ENCODE data around the gene ABHD15. TPM values are rescaled to one million over a fixed set of nuclear protein-coding genes. Genes with fewer than 3 reads are reported as not detected.

ABHD15 gene
- total and polyA plus RNA-seq, 2 donors (not counting 1 experiment from before 2014, with no cell fraction given): 10.9 to 44.1 TPM

- CTCF ChIA-PET: interaction anchor here (0.7 to 24.3 kb wide), 9 partner anchors 8 to 343 kb away, joined by 3 to 336 read pairs (median 4); no protein-coding TSS in a partner anchor
- Histone ChIP-seq H3K4me3 (ENCODE audit: control extremely low read depth in 1 of 5, extremely low read depth in 1 of 5, insufficient read depth in 1 of 5, low read depth in 2 of 5, low read length in 4 of 5) (peak overlapping the region; percentile 8 to 79 (median 69)), H4K20me1 (ENCODE audit: control insufficient read depth, insufficient read depth, low read length, poor library complexity, severe bottlenecking) (peaks cover 37% of the 10 kb centered on the region), H2AFZ (ENCODE audit: insufficient read depth, low read depth, low read length, poor library complexity, severe bottlenecking) (peak overlapping the region; percentile 76), H3K27me3 (replicated peaks in 1 of 4; ENCODE audit: control extremely low read depth in 1 of 4, control insufficient read depth in 3 of 4, insufficient read depth in 4 of 4, low read length in 3 of 4) (peaks cover 0 to under 1% (median 0%) of the 10 kb centered on the region in 4 experiments), H3K4me1 (ENCODE audit: control insufficient read depth in 2 of 2, insufficient read depth in 2 of 2, low read length in 2 of 2) (peaks cover 65 to 76% of the 10 kb centered on the region in 2 donors), H3K9ac (ENCODE audit: low read length) (peak overlapping the region; percentile 79), H3K79me2 (ENCODE audit: control insufficient read depth, insufficient read depth, low read length) (peaks cover 58% of the 10 kb centered on the region), H3K4me2 (replicated peaks; ENCODE audit: low read depth, low read length, poor library complexity, severe bottlenecking) (peak overlapping the region; percentile 82), H3K27ac (ENCODE audit: low read length in 2 of 2) (no peak overlapping the region), H3K9me3 (ENCODE audit: control extremely low read depth in 1 of 3, control insufficient read depth in 2 of 3, insufficient read depth in 1 of 3, low read length in 2 of 3) (peaks cover 0 to 2% (median 0%) of the 10 kb centered on the region in 3 donors), H3K36me3 (replicated peaks in 1 of 2; ENCODE audit: control extremely low read depth in 1 of 2, control insufficient read depth in 1 of 2, extremely low read depth in 1 of 2, insufficient read depth in 2 of 2, low read length in 1 of 2) (no peaks in the 10 kb centered on the region)
- intact Hi-C loops (cut with micrococcal nuclease): loop anchor here (1.0 to 2.0 kb wide), 2 partner anchors 20 to 528 kb away; partner anchors contain the start of genes NSRP1 and TP53I13
- Mint-ChIP-seq H3K4me1 (peaks cover 73% of the 10 kb centered on the region), H3K4me3 (peak overlapping the region; percentile 91), H3K27ac (peak overlapping the region; percentile 75), H3K27me3 (no peaks in the 10 kb centered on the region), H3K9me3 (ENCODE audit: insufficient read depth) (no peaks in the 10 kb centered on the region)
- TF ChIP-seq CTCF (IDR thresholded peaks at IDR 0.05): no peak
- no peak for TF ChIP-seq EZH2 (IDR thresholded peaks at IDR 0.05; ENCODE audit: borderline replicate concordance, insufficient read depth, low read depth, low read length, poor library complexity, severe bottlenecking)
- ATAC-seq (ENCODE audit: low read depth) (peak; percentile 5), DNase-seq (peak; percentile 63)
- POLR2A ChIA-PET: interaction anchor here (0.8 to 1.1 kb wide), 3 partner anchors 9 to 173 kb away, joined by 3 read pairs; no protein-coding TSS in a partner anchor
- WGBS (ENCODE audit: insufficient coverage): under 1% methylated on average over 72 of the region's 72 CpGs
Observed at GRCh38 chr17:29588562-29589411, 21.9 kb upstream of the ABHD15 start.

Data from B cell (primary cell).